ENCODE results near the gene CWC22. TPM values are rescaled to one million over a fixed set of nuclear protein-coding genes. Genes with fewer than 3 reads are reported as not detected.

The CWC22 gene
- polyA plus RNA-seq (13.2 and 16.0 TPM in 2 replicates), polyA minus RNA-seq (34.1 and 36.9 TPM in 2 replicates)

DNA sequence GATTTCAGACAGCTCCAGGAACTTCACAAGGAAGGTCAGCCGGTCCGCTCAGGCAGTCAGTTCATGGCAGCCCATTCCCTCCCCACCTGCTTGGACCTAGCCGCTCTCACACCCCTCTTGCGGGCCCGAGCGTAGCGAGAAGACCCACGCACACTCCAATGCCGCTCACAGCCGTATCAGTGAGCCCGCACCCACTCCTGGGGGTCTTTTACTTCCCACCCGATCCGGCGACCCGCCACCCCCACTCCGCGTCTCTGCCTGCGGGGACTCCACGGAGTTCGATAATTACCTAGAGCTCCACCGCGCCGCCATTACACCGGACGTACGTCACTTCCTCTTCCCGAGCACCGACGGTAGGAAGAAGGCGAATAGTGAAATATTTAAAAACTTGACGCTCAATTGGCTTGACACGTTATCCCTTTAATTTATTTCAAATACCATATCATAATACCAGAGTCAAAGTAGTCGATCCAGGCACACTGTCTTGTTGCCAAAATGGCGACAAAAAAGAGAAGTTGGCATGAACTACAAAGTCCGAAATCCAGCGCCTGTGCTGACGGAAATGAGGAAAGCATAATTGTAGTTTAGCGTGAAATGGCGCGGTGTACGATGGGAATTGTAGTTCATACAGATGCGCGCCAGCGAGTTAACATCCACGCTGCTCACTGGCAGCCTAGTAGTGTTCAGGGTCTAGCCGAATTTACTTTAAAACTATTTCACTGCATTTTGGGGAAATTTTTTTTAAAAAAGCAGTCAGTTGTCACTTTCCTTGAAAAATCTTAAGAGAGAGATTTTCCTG is at the start of gene CWC22:
TSS of gene CWC22 (minus strand) at position 517 of the 799 bp plus-strand sequence. CDS start 13,956 bp downstream, outside the sequence.
- peak within 1 kb of the TSS; percentile 99 for H2AFZ ChIP-seq (ENCODE audit: low read depth, low read length)
- no peaks in the 10 kb centered on the region for H3F3A ChIP-seq (ENCODE audit: insufficient read depth, low read length, poor library complexity, severe bottlenecking)
- peaks cover 34% of the 10 kb centered on the region for H3K79me2 ChIP-seq (replicated peaks; ENCODE audit: insufficient read depth, low read length)
- TF ChIP-seq, protein P1, sequence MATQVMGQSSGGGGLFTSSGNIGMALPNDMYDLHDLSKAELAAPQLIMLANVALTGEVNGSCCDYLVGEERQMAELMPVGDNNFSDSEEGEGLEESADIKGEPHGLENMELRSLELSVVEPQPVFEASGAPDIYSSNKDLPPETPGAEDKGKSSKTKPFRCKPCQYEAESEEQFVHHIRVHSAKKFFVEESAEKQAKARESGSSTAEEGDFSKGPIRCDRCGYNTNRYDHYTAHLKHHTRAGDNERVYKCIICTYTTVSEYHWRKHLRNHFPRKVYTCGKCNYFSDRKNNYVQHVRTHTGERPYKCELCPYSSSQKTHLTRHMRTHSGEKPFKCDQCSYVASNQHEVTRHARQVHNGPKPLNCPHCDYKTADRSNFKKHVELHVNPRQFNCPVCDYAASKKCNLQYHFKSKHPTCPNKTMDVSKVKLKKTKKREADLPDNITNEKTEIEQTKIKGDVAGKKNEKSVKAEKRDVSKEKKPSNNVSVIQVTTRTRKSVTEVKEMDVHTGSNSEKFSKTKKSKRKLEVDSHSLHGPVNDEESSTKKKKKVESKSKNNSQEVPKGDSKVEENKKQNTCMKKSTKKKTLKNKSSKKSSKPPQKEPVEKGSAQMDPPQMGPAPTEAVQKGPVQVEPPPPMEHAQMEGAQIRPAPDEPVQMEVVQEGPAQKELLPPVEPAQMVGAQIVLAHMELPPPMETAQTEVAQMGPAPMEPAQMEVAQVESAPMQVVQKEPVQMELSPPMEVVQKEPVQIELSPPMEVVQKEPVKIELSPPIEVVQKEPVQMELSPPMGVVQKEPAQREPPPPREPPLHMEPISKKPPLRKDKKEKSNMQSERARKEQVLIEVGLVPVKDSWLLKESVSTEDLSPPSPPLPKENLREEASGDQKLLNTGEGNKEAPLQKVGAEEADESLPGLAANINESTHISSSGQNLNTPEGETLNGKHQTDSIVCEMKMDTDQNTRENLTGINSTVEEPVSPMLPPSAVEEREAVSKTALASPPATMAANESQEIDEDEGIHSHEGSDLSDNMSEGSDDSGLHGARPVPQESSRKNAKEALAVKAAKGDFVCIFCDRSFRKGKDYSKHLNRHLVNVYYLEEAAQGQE (IDR thresholded peaks at IDR 0.05; ENCODE audit: borderline replicate concordance), result peak; percentile 68
- TF ChIP-seq CTCF (IDR thresholded peaks at IDR 0.05; ENCODE audit: poor library complexity, severe bottlenecking) (peak; percentile 16), RAD21 (conservative IDR thresholded peaks at IDR 0.05) (no peak), TAF1 (IDR thresholded peaks at IDR 0.05; ENCODE audit: low read depth) (peak; percentile 63), POLR2AphosphoS5 (IDR thresholded peaks at IDR 0.05) (peak; percentile 80), EZH2 (IDR thresholded peaks at IDR 0.05; ENCODE audit: borderline replicate concordance, insufficient read depth, low read length, poor library complexity, severe bottlenecking) (no peak), EP300 (conservative IDR thresholded peaks at IDR 0.05; ENCODE audit: poor library complexity, severe bottlenecking) (peak; percentile 73), SMC3 (conservative IDR thresholded peaks at IDR 0.05; ENCODE audit: poor library complexity) (peak; percentile 19), MXI1 (conservative IDR thresholded peaks at IDR 0.05; ENCODE audit: poor library complexity, severe bottlenecking) (peak; percentile 74)
- H3K9me2 ChIP-seq (ENCODE audit: insufficient read depth, low read length), result no peaks in the 10 kb centered on the region
- peak within 1 kb of the TSS; percentile 97 for H3K4me2 ChIP-seq (ENCODE audit: low read length)
- peak within 1 kb of the TSS; percentile 85 for H3K27ac ChIP-seq (ENCODE audit: low read length)
- peak within 1 kb of the TSS; percentile 85 for H3K4me3 ChIP-seq (ENCODE audit: low read length)
- no peaks in the 10 kb centered on the region for H3K9me3 ChIP-seq (ENCODE audit: low read length)
- H3K27me3 ChIP-seq (ENCODE audit: insufficient read depth, low read depth, low read length), result no peaks in the 10 kb centered on the region
- no peaks in the 10 kb centered on the region for H4K20me1 ChIP-seq (ENCODE audit: insufficient read depth)
- peak within 1 kb of the TSS; percentile 87 for H3K9ac ChIP-seq (ENCODE audit: low read length)
- H3K36me3 ChIP-seq (ENCODE audit: insufficient read depth, low read length), result no peaks in the 10 kb centered on the region

GRCh38 chr2:180056367-180057118 is 49.4 kb upstream of the CWC22 start:
- no peaks in the 10 kb centered on the region for H3F3A ChIP-seq (ENCODE audit: insufficient read depth, low read length, poor library complexity, severe bottlenecking)
- no peaks in the 10 kb centered on the region for H3K9me3 ChIP-seq (ENCODE audit: low read length)
- no peak overlapping the region for H3K4me3 ChIP-seq (ENCODE audit: low read length)
- TF ChIP-seq EP300 (conservative IDR thresholded peaks at IDR 0.05; ENCODE audit: poor library complexity, severe bottlenecking), result no peak
- TF ChIP-seq TAF1 (IDR thresholded peaks at IDR 0.05; ENCODE audit: low read depth), result no peak
- TF ChIP-seq SMC3 (conservative IDR thresholded peaks at IDR 0.05; ENCODE audit: poor library complexity), result no peak
- TF ChIP-seq EZH2 (IDR thresholded peaks at IDR 0.05; ENCODE audit: borderline replicate concordance, insufficient read depth, low read length, poor library complexity, severe bottlenecking), result no peak
- TF ChIP-seq CTCF (IDR thresholded peaks at IDR 0.05; ENCODE audit: poor library complexity, severe bottlenecking), result no peak
- no peak for TF ChIP-seq MXI1 (conservative IDR thresholded peaks at IDR 0.05; ENCODE audit: poor library complexity, severe bottlenecking)
- TF ChIP-seq POLR2AphosphoS5 (IDR thresholded peaks at IDR 0.05), result no peak
- no peak for TF ChIP-seq RAD21 (conservative IDR thresholded peaks at IDR 0.05)
- TF ChIP-seq, protein P1 (IDR thresholded peaks at IDR 0.05; ENCODE audit: borderline replicate concordance), result no peak
- H3K79me2 ChIP-seq (replicated peaks; ENCODE audit: insufficient read depth, low read length), result no peaks in the 10 kb centered on the region
- H3K9ac ChIP-seq (ENCODE audit: low read length), result no peak overlapping the region
- H3K27me3 ChIP-seq (ENCODE audit: insufficient read depth, low read depth, low read length), result no peaks in the 10 kb centered on the region
- no peak overlapping the region for H3K27ac ChIP-seq (ENCODE audit: low read length)
- H3K36me3 ChIP-seq (ENCODE audit: insufficient read depth, low read length), result no peaks in the 10 kb centered on the region
- H4K20me1 ChIP-seq (ENCODE audit: insufficient read depth), result no peaks in the 10 kb centered on the region
- no peak overlapping the region for H3K4me2 ChIP-seq (ENCODE audit: low read length)
- H2AFZ ChIP-seq (ENCODE audit: low read depth, low read length), result no peak overlapping the region
- no peaks in the 10 kb centered on the region for H3K9me2 ChIP-seq (ENCODE audit: insufficient read depth, low read length)

All from neural cell (in vitro differentiated cells).